Activated CD4-positive, alpha-beta T cell treated with anti-CD3 and anti-CD28 coated beads for 36 hours (primary cell): ENCODE measurements around the gene OGDHL. TPM values are rescaled to one million over a fixed set of nuclear protein-coding genes. Genes with fewer than 3 reads are reported as not detected.
"Not testable (repeated sequence)": the region's sequence is repeated elsewhere in the genome, so short reads cannot be mapped to it uniquely, and the experiment has no call there.

Source experiments
- ATAC-seq: fragments of 200-7000 bp; cut with Tn5 transposase; one replicate; pipeline ENCODE4 v1.10.0; 2021; ENCODE audit warnings: mild to moderate bottlenecking, moderate library complexity
- CTCF ChIA-PET: fragments of 350-600 bp; sonication (Branson Sonifier 250); formaldehyde crosslinking; loops from one replicate; lab custom pipeline; 2021; ENCODE audit warnings: antibody characterized with exemption; lab: Charles Lee
- POLR2A ChIA-PET: fragments of 350-600 bp; sonication (Branson Sonifier 250); formaldehyde crosslinking; loops from one replicate; lab custom pipeline; 2021; ENCODE audit warnings: antibody characterized with exemption, inconsistent platforms; lab: Charles Lee
- DNase-seq: peaks from one replicate; pipeline ENCODE4 v3.0.0-alpha.2; 2020
- H3K27ac Mint-ChIP-seq: one replicate; pipeline ENCODE4 v1.8.0; 2021; ENCODE audit warnings: mixed read lengths
- H3K27me3 Mint-ChIP-seq: one replicate; pipeline ENCODE4 v1.8.0; 2021; ENCODE audit warnings: mixed read lengths
- H3K36me3 Mint-ChIP-seq: one replicate; pipeline ENCODE4 v1.8.0; 2021; ENCODE audit warnings: low read depth, mixed read lengths
- H3K4me1 Mint-ChIP-seq: one replicate; pipeline ENCODE4 v1.8.0; 2021; ENCODE audit warnings: mixed read lengths
- H3K4me3 Mint-ChIP-seq: one replicate; pipeline ENCODE4 v1.8.0; 2021; ENCODE audit warnings: mild to moderate bottlenecking, moderate library complexity, mixed read lengths
- H3K9me3 Mint-ChIP-seq: one replicate; pipeline ENCODE4 v1.8.0; 2021; ENCODE audit warnings: low read depth, mixed read lengths
- intact Hi-C, 2 experiments: fragments of 100-400 bp; cut with DNase I in 1 of 2; cut with micrococcal nuclease in 1 of 2; formaldehyde crosslinking; loops; one replicate each; pipeline versions ENCODE4 v1.14.2 to v1.15.1; 2022 to 2024; cut with DNase I, micrococcal nuclease
- total RNA-seq, 2 experiments: library from RNA; stranded (reverse); gene quantifications; one replicate each; pipeline ENCODE4 v1.2.3, GENCODE V29; 2021

Gene OGDHL
- total RNA-seq, 2 experiments from 2014 or later, result 0.44 to 0.73 TPM

- H3K4me1 Mint-ChIP-seq, H3K9me3 Mint-ChIP-seq, H3K36me3 Mint-ChIP-seq, DNase-seq, H3K27ac Mint-ChIP-seq, H3K4me3 Mint-ChIP-seq, POLR2A ChIA-PET, CTCF ChIA-PET, ATAC-seq, intact Hi-C loops: not testable (repeated sequence)
- H3K27me3 Mint-ChIP-seq, result peaks cover 11% of the 10 kb centered on the region
Measured at GRCh38 chr10:49754951-49755350, 7.2 kb downstream of the OGDHL start.

DNA sequence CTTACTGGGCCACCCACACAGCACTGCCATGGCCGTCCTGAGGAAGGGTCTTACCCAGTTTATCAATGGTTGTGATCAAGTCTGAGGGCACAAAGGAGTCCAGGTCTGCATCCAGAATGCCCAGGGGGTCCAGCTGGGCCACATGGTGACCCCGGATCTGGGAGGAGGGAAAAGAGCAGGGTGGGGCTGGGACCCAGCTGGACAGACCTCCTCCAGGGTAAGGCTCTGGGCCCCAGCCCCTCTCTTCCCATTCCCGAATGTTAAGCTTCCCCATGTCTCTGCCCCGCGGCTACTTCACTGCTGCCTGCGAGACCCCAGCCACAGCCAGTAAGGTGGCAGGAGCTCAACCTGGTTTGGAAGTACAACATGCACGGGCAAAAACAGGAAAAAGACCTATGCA, 9.5 kb downstream of the OGDHL start:
- DNase-seq (no peak), ATAC-seq (no peak)
- no peak overlapping the region for H3K4me3 Mint-ChIP-seq
- ChIA-PET CTCF (no interaction called here), POLR2A (no interaction called here)
- no peaks in the 10 kb centered on the region for H3K9me3 Mint-ChIP-seq
- no peaks in the 10 kb centered on the region for H3K36me3 Mint-ChIP-seq
- no peak overlapping the region for H3K27ac Mint-ChIP-seq
- peaks cover 6% of the 10 kb centered on the region for H3K27me3 Mint-ChIP-seq
- no peaks in the 10 kb centered on the region for H3K4me1 Mint-ChIP-seq
- intact Hi-C loops, result no loop called here

DNA sequence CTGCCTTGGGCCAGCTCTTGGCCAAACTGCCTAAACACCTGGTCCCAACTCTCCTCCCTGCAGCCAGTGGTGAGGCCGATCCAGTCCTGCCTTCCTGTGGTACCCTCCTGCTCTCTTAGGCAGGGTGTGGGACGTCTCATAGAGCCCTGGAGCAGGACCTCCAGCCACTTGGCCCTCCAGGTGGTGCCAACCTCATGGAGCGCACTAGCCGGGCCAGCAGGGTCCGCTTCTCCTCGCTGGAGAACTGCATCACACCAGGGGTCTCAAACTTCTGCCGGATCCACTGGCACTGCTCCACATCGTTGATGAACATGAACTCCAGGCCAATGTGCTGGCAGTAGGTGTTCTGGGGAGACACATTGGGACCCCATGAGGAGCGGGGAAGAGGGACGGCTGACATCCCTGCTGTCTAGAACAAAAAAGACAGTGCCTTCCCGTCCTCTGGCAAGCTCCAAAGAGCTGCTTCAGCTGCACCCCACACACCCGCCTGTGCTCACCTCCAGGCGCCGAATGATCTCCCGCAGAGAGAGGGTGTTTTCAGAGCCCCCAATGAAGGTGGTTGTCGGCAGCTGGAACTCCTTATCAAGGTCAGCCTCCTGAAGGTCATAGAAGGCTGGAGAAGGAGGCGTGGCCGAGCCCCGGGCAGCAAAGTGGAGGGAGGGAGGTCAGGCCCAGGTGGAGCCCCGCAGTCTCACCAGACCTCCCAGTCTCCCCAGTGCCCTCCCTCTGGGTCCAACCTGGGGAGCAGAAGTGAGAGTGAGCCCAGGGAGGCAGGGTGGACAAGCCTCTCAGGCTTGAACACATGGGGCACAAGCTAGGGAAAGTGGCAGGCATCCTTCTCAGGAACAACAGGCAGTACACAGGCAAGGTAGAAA, 10.2 kb downstream of the OGDHL start:
- Mint-ChIP-seq H3K27ac (no peak overlapping the region), H3K36me3 (no peaks in the 10 kb centered on the region), H3K27me3 (peaks cover 4% of the 10 kb centered on the region), H3K4me3 (no peak overlapping the region), H3K4me1 (no peaks in the 10 kb centered on the region), H3K9me3 (no peaks in the 10 kb centered on the region)
- DNase-seq (no peak), ATAC-seq (no peak)
- intact Hi-C loops, result no loop called here
- ChIA-PET POLR2A (no interaction called here), CTCF (interaction anchor here (0.5 kb wide), 1 partner anchor 159 kb away, joined by 3 read pairs; no protein-coding TSS in a partner anchor)

DNA sequence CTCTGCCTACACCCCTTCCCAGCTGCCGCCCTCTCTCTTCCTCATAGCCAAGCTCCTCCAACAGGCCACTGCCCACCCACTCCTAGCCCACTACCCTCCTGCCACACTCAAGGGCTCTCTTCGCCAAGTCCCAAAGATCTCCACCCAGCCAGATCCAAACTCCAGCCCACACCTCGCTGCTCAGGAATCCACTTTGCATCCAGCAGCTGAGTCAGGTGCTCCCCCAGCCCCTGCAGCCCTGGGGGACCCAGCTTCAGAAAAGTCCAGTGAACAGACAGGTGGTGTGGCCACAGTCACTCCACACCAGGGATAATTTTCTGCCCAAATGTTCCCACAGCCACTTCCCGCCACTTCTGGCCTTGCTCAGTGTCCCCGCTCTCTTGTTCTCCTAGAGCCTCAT, 10.9 kb downstream of the OGDHL start:
- DNase-seq, result no peak
- ChIA-PET CTCF (interaction anchor here (0.5 kb wide), 1 partner anchor 158 kb away, joined by 3 read pairs; no protein-coding TSS in a partner anchor), POLR2A (no interaction called here)
- ATAC-seq, result no peak
- no peak overlapping the region for H3K4me3 Mint-ChIP-seq
- H3K4me1 Mint-ChIP-seq, result no peaks in the 10 kb centered on the region
- intact Hi-C loops, result no loop called here
- no peak overlapping the region for H3K27ac Mint-ChIP-seq
- H3K36me3 Mint-ChIP-seq, result no peaks in the 10 kb centered on the region
- H3K9me3 Mint-ChIP-seq, result no peaks in the 10 kb centered on the region
- peaks cover 4% of the 10 kb centered on the region for H3K27me3 Mint-ChIP-seq

- no peak for ATAC-seq
- Mint-ChIP-seq H3K36me3 (no peaks in the 10 kb centered on the region), H3K27me3 (peaks cover 4% of the 10 kb centered on the region), H3K4me1 (no peaks in the 10 kb centered on the region), H3K9me3 (no peaks in the 10 kb centered on the region), H3K27ac (no peak overlapping the region), H3K4me3 (no peak overlapping the region)
- ChIA-PET POLR2A (no interaction called here), CTCF (no interaction called here)
- intact Hi-C loops, result no loop called here
- DNase-seq, result no peak
Measured at GRCh38 chr10:49750546-49750945, 11.6 kb downstream of the OGDHL start.

DNA sequence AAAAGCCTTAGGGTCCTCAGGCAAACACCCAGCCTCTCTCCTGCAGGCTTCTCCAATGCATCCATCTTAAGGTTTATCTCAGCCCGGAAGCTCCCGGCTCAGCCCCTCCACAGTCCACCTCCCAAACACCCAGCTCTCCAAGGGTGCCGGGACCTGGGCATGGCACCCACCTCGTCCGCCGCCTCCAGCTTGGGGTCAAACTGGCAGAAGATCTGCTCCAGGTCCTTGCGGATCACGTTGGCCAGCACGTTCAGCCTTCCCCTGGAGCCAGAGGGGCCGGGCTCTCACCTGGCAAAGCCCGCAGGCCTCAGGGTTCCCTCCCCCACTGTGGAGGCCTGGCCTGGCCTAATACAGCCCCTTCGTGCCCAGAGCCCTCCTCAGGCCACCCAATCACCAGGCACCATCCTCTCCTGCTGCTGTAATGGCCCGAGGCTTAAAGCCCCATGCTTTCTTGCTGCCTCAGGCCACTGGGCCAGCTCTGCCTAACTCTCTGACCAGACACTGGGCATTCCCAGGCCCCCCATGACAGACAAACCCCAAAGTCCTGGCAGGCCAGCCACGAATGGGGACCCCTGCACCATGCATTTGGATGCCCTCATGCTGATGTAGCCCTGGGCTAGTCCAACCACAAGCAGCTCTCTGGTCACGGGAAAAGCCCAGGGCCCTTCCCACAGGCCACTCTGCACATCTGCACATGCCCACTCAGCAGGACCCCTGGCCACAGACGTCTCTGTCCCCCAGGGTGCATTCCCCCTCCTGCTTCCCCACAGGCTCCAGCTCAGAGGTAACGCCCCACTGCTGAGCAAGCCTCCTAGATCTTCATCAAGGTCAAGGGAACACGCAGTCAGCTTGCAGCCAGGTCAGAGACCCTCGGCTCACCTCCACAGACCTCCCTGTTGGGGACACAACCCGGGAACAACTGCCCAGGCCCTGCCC, 12.3 kb downstream of the OGDHL start:
- Mint-ChIP-seq H3K4me1 (no peaks in the 10 kb centered on the region), H3K27ac (no peak overlapping the region), H3K9me3 (no peaks in the 10 kb centered on the region), H3K27me3 (peaks cover 4% of the 10 kb centered on the region), H3K4me3 (no peak overlapping the region), H3K36me3 (no peaks in the 10 kb centered on the region)
- DNase-seq, result no peak
- intact Hi-C loops, result no loop called here
- POLR2A ChIA-PET, result no interaction called here
- CTCF ChIA-PET, result no interaction called here
- ATAC-seq, result no peak

DNA sequence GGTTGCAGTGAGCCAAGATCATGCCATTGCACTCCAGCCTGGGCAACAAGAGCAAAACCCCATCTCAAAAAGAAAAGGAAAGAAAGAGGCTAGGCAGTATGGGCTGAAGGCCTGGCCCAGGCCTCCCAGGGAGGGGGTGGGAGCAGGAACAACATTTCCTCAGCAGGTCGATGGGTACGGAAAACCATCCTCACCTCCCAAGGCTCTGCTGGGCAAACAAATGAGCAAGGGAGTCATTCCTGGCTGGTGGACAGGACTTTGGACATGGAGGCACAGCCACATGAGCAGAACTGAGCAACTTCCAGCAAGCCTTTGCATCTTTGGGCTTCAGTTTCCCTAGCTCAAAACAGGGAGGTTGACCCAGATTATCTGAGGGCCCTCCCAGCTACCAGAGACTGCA, 13.0 kb downstream of the OGDHL start:
- POLR2A ChIA-PET, result no interaction called here
- Mint-ChIP-seq H3K9me3 (no peaks in the 10 kb centered on the region), H3K27me3 (peaks cover 4% of the 10 kb centered on the region), H3K27ac (no peak overlapping the region), H3K36me3 (no peaks in the 10 kb centered on the region), H3K4me1 (no peaks in the 10 kb centered on the region), H3K4me3 (no peak overlapping the region)
- CTCF ChIA-PET, result no interaction called here
- intact Hi-C loops, result no loop called here
- no peak for DNase-seq
- ATAC-seq, result no peak

DNA sequence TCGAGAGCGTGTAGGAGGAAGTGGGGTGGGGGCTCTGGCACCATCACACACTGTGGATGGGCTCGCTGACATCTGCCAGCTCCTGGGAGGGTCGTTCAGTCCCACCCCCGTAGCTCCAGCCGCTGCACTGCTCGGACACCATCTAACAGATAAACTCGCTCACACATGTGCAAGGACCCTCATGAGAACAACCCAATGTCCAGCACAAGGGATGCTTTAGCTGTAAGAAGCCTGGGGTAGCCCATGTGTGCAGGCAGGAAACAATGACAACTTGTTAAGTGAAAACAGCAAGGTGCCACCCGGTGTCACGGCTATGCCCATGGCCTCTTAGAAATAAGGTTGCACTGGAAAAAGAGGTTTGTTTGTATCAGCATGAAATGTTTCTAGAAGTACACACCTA, 14.1 kb downstream of the OGDHL start:
- no peaks in the 10 kb centered on the region for H3K9me3 Mint-ChIP-seq
- POLR2A ChIA-PET, result no interaction called here

DNA sequence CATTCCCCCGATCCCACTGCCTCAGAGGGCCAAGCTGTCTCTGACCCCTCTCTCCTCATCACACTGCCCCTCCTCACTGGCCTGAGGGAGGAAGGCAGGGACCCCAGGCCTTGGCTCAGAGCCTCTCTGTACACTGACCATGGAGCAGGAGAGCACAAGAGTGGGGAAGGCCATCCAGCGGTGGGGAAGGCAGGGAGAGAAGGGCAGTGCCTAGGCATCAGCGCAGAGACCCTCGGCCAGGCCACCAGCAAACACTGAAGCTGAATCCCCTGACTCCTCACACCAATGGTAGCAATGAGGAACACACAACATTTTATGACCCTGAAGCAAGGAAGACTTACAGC, 14.8 kb downstream of the OGDHL start:
- ChIA-PET POLR2A (no interaction called here), CTCF (no interaction called here)
- Mint-ChIP-seq H3K9me3 (no peaks in the 10 kb centered on the region), H3K4me3 (no peak overlapping the region), H3K36me3 (no peaks in the 10 kb centered on the region), H3K27ac (no peak overlapping the region), H3K27me3 (peaks cover 2% of the 10 kb centered on the region), H3K4me1 (no peaks in the 10 kb centered on the region)
- intact Hi-C loops, result no loop called here
- ATAC-seq (no peak), DNase-seq (no peak)

More for the DNA sequence above, 14.1 kb downstream of the OGDHL start:
- no peaks in the 10 kb centered on the region for H3K36me3 Mint-ChIP-seq
- H3K27me3 Mint-ChIP-seq, result peaks cover 4% of the 10 kb centered on the region
- H3K4me1 Mint-ChIP-seq, result no peaks in the 10 kb centered on the region
- CTCF ChIA-PET, result no interaction called here
- ATAC-seq (no peak), DNase-seq (no peak)
- no peak overlapping the region for H3K4me3 Mint-ChIP-seq
- H3K27ac Mint-ChIP-seq, result no peak overlapping the region
- intact Hi-C loops, result no loop called here

DNA sequence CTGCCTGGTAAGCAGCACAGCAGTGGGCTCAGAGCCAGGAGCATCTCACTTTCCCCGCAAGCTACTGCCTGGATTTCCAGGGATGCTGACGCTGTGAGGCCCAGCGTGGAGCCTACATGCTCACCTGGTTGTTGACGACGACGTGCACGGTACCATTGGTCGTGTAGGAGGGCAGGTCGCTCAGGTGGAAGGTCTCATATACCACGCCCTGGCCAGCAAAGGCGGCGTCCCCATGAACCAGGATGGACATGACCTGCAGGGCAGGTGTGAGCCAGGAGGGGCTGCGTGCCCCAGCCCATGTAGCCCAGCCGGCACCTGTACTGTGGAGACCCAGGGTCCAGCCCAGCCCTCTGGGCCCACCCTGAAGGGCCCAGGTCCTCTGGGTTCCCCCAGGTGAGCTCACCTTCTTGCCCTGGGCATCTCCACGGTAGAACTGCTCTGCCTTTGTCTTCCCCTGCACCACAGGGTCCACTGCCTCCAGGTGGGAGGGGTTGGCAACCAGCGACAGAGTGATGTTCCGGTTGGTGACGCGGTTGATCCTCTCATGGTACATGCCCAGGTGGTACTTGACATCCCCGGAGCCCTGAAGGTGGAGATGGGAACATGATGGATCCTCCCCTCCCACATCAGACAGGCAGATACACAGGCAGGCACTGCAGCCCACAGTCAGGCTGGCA, 15.4 kb downstream of the OGDHL start:
- H3K4me3 Mint-ChIP-seq, result no peak overlapping the region
- peaks cover 2% of the 10 kb centered on the region for H3K27me3 Mint-ChIP-seq
- CTCF ChIA-PET, result no interaction called here
- POLR2A ChIA-PET, result no interaction called here
- H3K4me1 Mint-ChIP-seq, result no peaks in the 10 kb centered on the region
- no peaks in the 10 kb centered on the region for H3K36me3 Mint-ChIP-seq
- ATAC-seq (no peak), DNase-seq (no peak)
- H3K27ac Mint-ChIP-seq, result no peak overlapping the region
- intact Hi-C loops, result no loop called here
- no peaks in the 10 kb centered on the region for H3K9me3 Mint-ChIP-seq

DNA sequence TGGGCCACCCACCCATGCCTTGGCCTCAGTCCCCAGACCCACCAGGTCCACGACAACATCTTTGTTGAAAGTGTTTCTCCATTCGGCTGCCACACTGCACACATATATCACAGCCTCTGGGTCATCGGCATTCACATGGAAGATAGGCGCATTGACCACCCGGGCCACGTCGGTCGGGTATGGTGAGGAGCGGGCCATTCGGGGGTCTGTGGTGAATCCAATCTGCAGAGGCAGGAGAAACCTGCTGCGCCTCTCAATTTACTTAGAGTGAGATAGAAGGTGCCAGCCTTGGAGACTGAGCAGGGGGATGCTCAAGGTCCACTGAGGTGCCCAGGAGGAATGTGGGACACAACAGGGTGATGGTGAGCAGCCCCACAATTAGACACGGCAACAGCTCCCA, 16.4 kb downstream of the OGDHL start:
- Mint-ChIP-seq H3K9me3 (no peaks in the 10 kb centered on the region), H3K4me1 (no peaks in the 10 kb centered on the region), H3K4me3 (no peak overlapping the region), H3K36me3 (no peaks in the 10 kb centered on the region), H3K27me3 (peaks cover 2% of the 10 kb centered on the region), H3K27ac (no peak overlapping the region)
- POLR2A ChIA-PET, result no interaction called here
- DNase-seq (no peak), ATAC-seq (no peak)
- CTCF ChIA-PET, result no interaction called here
- intact Hi-C loops, result no loop called here
